Adrenal gland (tissue), 12 donors: ENCODE results near the gene SLC51B. TPM values are rescaled to one million over a fixed set of nuclear protein-coding genes. Genes with fewer than 3 reads are reported as not detected.

ENCODE experiments used
- DNase-seq, 7 donors: peaks; one replicate each; pipeline ENCODE4 v3.0.0-alpha.2; 2019 to 2020
- H3K27ac ChIP-seq, 5 donors: fragments of 200-600 bp; sonication (generic) in 4 of 5; 1 replicate in 3 of 5; 2 replicates in 2 of 5; pipeline versions ENCODE4 v1.5.1 to v1.8.0; 2016 to 2020; ENCODE audit warnings: mild to moderate bottlenecking in 1 of 5
- H3K27me3 ChIP-seq: fragments of 200-600 bp; 2 replicates; pipeline ENCODE4 v1.8.0; 2021
- H3K36me3 ChIP-seq, 2 donors: fragments of 200-600 bp; replicated peaks in 1 of 2; 1 replicate in 1 of 2; 2 replicates in 1 of 2; pipeline versions ENCODE4 v1.5.1 to v1.8.0; 2018 to 2022
- H3K4me1 ChIP-seq, 2 donors: fragments of 200-600 bp; replicated peaks in 1 of 2; 1 replicate in 1 of 2; 2 replicates in 1 of 2; pipeline versions ENCODE4 v1.5.1 to v1.8.0; 2018 to 2021
- H3K4me3 ChIP-seq, 4 donors: fragments of 200-600 bp; sonication (generic) in 3 of 4; one replicate each; pipeline ENCODE4 v1.5.1; 2016 to 2018
- H3K9me3 ChIP-seq, 3 donors: fragments of 200-600 bp; sonication (generic) in 1 of 3; replicated peaks in 1 of 3; 1 replicate in 2 of 3; 2 replicates in 1 of 3; pipeline versions ENCODE4 v1.5.1 to v1.8.0; 2016 to 2021
- CTCF ChIP-seq, 6 experiments: fragments of 450-650 bp in 4 of 6; fragments of 200-600 bp in 2 of 6; sonication (generic) in 1 of 6; IDR thresholded peaks; 1 replicate in 5 of 6; 2 replicates in 1 of 6; pipeline versions ENCODE4 v1.5.1 to v1.8.0; 2016 to 2021; ENCODE audit warnings: antibody characterized with exemption in 6 of 6, mild to moderate bottlenecking in 2 of 6, moderate library complexity in 1 of 6
- POLR2A ChIP-seq, 2 donors: fragments of 450-650 bp; IDR thresholded peaks; one replicate each; pipeline ENCODE4 v1.6.1; 2017; ENCODE audit warnings: antibody characterized with exemption in 2 of 2, mild to moderate bottlenecking in 2 of 2, moderate library complexity in 1 of 2
- WGBS, 4 donors: extraction: QIAGEN DNeasy Blood & Tissue Kit in 2 of 4; methylation state at CpG; one replicate each; pipeline versions ENCODE4 v1.1.5 to v1.1.7; 2013 to 2017; 5-methylcytosine and 5-hydroxymethylcytosine counted together
- intact Hi-C, 2 donors: fragments of 100-400 bp; cut with DNase I; formaldehyde crosslinking; loops; one replicate each; pipeline versions ENCODE4 v1.14.1 to v1.15.0; 2022 to 2023
- polyA plus RNA-seq, 3 donors: library from polyadenylated mRNA; stranded (reverse); fragments of 200-250 nt in 2 of 3; fragments of 350-450 nt in 1 of 3; fragmentation: Illumina TruSeq in 1 of 3; extraction: RNeasy Lipid Tissue Mini Kit (QIAGEN cat#74804) in 1 of 3; gene quantifications; one replicate each; pipeline ENCODE4 v1.2.3, GENCODE V29; 2013 to 2014
- total RNA-seq, 9 donors: library from RNA; depleted of rRNA in 4 of 9; stranded (reverse); fragments of >200 nt in 4 of 9; fragments of 120-200 nt in 1 of 9; fragmentation: NEBNext Ultra II Directional in 1 of 9; extraction: Animal tissue kit (Norgen Biotek cat#: 25700) in 1 of 9; gene quantifications; one replicate each; pipeline versions ENCODE4 v1.1.0 to v1.2.4, GENCODE V29; 2013 to 2023
- donor health status: healthy with polysubstance abuse.
- donor health status: Bipolar disorder and iron deficiency.
- donor health status: DM: yes; HTN: yes; CAD: no.
- donor health status: DM: no; HTN: no; CAD: no.
- donor health status: DM: no; HTN: no; CAD: no.
- donor health status: DM: yes; HTN: yes; CAD: no.

SLC51B gene
- total and polyA plus RNA-seq, 12 donors, result 0.32 to 3.1 (median 0.69) TPM; not detected in 3

DNA sequence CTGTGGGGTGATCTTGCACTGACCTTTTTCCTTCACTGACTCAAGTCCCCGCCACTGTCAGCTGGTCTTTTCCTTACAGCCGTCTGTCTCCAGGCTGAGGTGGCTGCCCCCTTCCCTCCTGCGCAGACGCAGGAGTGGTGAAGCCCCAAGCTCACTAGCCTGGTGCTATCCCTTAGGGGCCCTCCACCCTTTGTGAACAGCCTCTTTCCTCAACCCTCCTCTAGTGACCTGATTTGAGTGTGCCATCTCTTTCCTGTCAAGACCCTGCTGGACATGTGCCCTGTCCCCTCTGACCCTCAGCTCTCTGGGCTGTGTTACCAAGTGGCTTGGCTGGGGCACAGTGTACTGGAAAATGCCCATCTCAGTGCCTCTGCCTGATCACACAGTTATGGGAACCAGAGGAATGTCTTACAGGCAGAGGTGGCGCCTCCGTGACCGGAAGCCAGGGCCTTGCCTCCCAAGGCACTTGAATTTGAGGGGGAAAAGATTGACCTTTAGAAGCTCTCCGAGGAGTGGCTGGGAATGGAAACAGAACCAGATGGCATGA is 40.1 kb downstream of the SLC51B start:
- DNase-seq, result no peak
- intact Hi-C loops, result no loop called here
- Histone ChIP-seq H3K4me1 (peaks cover 0 to 11% of the 10 kb centered on the region in 2 donors), H3K9me3 (no peaks in the 10 kb centered on the region), H3K27ac (no peak overlapping the region), H3K4me3 (no peak overlapping the region), H3K27me3 (peaks cover 6% of the 10 kb centered on the region), H3K36me3 (no peaks in the 10 kb centered on the region)
- TF ChIP-seq CTCF (IDR thresholded peaks at IDR 0.05) (no peak), POLR2A (IDR thresholded peaks at IDR 0.05) (no peak)
- WGBS, 4 donors, result 75 to 84% (median 79%) methylated on average over 4 to 8 of the region's 8 CpGs

DNA sequence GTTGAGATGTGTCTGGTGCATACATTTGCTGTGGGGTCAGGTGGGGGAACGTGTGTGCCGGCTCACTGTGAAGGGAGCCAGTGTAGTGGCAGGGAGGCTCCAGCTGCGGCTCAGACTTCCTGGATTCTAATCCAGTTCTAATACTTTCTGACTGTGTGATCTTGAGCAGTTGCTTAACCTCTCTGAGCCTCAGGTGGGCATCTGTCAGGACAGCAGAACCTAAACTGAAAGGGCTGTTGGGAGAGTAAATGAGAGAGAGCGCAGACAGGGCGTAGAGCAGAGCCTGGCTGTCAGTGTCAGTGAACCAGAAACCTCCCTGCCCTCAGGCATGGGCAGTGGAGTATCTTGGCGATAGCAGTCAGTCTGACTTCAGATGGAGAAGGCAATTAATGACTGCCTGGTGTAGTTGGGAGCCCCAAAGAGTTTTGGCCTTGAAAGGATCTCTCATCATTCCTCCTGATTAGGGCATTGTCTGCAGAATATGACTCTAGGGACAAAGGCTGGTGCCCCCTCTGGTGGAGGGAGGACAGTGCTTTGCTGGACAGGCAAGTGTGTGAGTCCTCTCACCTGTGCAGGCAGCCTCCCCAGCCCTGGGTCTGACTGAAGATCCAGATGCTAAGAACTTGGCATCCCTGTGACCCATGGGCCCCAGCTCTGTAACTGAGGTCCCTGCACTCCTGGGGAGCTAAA is 40.9 kb downstream of the SLC51B start:
- TF ChIP-seq POLR2A (IDR thresholded peaks at IDR 0.05) (no peak), CTCF (IDR thresholded peaks at IDR 0.05) (peak; percentile 26 to 50 (median 38))
- H3K27me3 ChIP-seq, result peaks cover 6% of the 10 kb centered on the region
- peaks cover 0 to 11% of the 10 kb centered on the region in 2 donors for H3K4me1 ChIP-seq
- no peak overlapping the region for H3K4me3 ChIP-seq
- no peak overlapping the region for H3K27ac ChIP-seq
- H3K36me3 ChIP-seq, result no peaks in the 10 kb centered on the region
- intact Hi-C loops, result no loop called here
- peak in 4 of 7 donors; percentile 49 to 76 (median 57) for DNase-seq
- H3K9me3 ChIP-seq, result no peaks in the 10 kb centered on the region
- WGBS, 4 donors, result 66 to 81% (median 70%) methylated on average over 3 to 6 of the region's 6 CpGs

DNA sequence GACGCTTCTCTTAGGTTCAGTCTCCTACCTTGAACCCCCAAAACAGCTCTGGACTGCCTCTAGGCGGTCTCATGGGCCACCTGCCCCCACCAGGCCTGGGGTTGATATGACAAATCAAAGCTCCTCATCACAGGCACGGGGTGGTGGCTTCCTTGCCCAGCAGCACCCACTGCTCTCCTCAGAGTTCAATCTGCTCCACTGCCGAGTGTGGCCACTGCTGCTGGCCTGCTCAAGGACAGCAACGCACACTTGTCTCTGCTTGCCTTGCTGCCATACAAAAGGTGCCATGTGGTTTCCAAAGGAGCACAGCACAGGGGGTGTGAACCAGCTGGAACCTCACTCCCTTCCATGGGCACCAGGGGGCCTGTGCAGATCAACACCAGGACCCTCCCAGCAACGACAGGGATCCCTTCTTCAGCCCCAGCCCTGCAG is 41.5 kb downstream of the SLC51B start:
- TF ChIP-seq POLR2A (IDR thresholded peaks at IDR 0.05) (no peak), CTCF (IDR thresholded peaks at IDR 0.05) (no peak)
- H3K9me3 ChIP-seq, result no peaks in the 10 kb centered on the region
- H3K27ac ChIP-seq, result no peak overlapping the region
- H3K27me3 ChIP-seq, result peaks cover 6% of the 10 kb centered on the region
- H3K4me1 ChIP-seq, result peaks cover 0 to 11% of the 10 kb centered on the region in 2 donors
- peak in 3 of 7 donors; percentile 38 to 60 (median 54) for DNase-seq
- intact Hi-C loops, result no loop called here
- 49 to 76% (median 61%) methylated on average over 2 to 6 of the region's 6 CpGs for WGBS, 4 donors
- no peak overlapping the region for H3K4me3 ChIP-seq
- H3K36me3 ChIP-seq, result no peaks in the 10 kb centered on the region

- Histone ChIP-seq H3K9me3 (no peaks in the 10 kb centered on the region), H3K36me3 (no peaks in the 10 kb centered on the region), H3K4me3 (no peak overlapping the region), H3K27ac (peak overlapping the region in 1 of 5 donors; percentile 45), H3K27me3 (peaks cover 2% of the 10 kb centered on the region), H3K4me1 (peaks cover 0 to 10% of the 10 kb centered on the region in 2 donors)
- WGBS, 4 donors, result 75 to 94% (median 88%) methylated on average over 2 to 3 of the region's 3 CpGs
- TF ChIP-seq CTCF (IDR thresholded peaks at IDR 0.05) (no peak), POLR2A (IDR thresholded peaks at IDR 0.05) (no peak)
- intact Hi-C loops, result no loop called here
- no peak for DNase-seq
Observed at GRCh38 chr15:65087411-65087810, 42.2 kb downstream of the SLC51B start.
